ENCODE measurements around the gene PCYT2. TPM values are rescaled to one million over a fixed set of nuclear protein-coding genes. Genes with fewer than 3 reads are reported as not detected.

The PCYT2 gene
- total RNA-seq, 1 donor from 2014 or later = 26.8 TPM

DNA sequence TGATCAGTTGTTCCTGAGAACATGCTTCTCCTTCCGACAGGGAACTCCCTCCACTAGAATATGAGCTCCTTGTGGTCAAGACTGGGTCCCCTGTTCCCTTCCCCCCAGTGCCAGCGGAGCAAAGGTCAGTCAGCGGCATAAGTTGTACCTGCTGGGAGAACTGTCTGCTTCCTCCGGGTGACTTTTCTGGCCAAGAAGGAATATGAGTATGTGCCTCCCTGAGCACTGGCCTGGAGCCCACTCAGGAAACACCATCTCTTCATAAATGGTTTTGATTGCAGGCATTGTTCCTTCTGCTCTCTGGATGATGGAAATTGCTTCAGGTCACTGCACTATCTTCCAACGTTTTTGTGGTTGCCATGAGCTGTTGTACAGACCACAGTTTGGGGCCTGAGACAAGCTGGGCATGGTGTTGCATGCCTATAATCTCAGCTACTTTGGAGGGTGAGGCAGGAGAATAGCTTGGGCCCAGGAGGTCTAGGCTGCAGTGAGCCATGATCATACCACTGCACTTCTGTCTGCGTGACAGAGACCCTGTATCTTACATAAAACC lies 48.0 kb downstream of the PCYT2 start:
- Mint-ChIP-seq H3K36me3 (ENCODE audit: low read depth, unreplicated experiment) (peaks cover 18% of the 10 kb centered on the region), H3K9me3 (ENCODE audit: unreplicated experiment) (no peaks in the 10 kb centered on the region), H3K27ac (ENCODE audit: unreplicated experiment) (peak overlapping the region; percentile 73), H3K27me3 (ENCODE audit: unreplicated experiment) (peaks cover 28% of the 10 kb centered on the region), H3K4me1 (ENCODE audit: unreplicated experiment) (peaks cover 21% of the 10 kb centered on the region), H3K4me3 (ENCODE audit: unreplicated experiment) (peak overlapping the region; percentile 74)
- TF ChIP-seq, protein P1, sequence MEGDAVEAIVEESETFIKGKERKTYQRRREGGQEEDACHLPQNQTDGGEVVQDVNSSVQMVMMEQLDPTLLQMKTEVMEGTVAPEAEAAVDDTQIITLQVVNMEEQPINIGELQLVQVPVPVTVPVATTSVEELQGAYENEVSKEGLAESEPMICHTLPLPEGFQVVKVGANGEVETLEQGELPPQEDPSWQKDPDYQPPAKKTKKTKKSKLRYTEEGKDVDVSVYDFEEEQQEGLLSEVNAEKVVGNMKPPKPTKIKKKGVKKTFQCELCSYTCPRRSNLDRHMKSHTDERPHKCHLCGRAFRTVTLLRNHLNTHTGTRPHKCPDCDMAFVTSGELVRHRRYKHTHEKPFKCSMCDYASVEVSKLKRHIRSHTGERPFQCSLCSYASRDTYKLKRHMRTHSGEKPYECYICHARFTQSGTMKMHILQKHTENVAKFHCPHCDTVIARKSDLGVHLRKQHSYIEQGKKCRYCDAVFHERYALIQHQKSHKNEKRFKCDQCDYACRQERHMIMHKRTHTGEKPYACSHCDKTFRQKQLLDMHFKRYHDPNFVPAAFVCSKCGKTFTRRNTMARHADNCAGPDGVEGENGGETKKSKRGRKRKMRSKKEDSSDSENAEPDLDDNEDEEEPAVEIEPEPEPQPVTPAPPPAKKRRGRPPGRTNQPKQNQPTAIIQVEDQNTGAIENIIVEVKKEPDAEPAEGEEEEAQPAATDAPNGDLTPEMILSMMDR (IDR thresholded peaks at IDR 0.05; ENCODE audit: unreplicated experiment) = no peak
- DNase-seq (ENCODE audit: low spot score) = no peak

DNA sequence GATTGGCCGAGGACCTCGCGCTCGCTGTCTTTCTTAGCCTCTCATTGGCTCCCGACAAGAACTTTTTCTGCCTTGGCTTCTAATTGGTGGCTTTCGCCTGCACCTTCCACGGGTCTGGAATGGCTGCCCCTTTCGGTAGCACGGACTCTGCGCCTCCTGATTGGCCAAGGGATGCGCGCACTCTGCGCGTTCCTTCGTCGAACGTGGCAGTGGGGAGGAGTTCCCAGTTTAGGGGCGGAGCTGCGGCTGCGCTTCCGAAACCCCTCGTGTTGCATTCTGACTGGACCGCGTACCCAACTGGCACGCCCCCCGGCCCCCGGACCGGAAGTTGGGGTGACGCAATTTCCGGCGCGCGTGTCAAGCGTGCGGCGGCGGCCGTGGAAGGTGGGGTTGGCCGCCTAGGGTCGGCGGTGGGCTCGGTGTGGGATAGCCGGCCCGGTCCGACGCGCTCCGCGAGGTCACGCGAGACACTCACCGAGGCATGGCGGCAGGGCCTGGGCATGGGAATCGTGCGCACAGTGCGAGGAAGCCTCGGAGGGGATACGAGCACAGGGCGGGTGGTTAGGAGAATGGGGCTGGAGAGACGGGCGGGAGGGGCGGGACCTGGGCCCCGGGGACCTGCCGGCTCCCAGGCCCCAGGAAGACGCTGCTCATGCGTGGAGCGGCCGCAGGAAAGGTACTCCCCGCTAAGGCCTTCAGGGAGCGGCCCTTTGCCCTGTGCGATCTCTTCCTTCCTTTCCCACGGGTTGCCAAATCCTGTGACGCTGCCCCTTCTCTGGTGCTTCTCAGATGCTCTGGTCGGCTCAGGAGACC lies 50.2 kb downstream of the PCYT2 start:
- Mint-ChIP-seq H3K27me3 (ENCODE audit: unreplicated experiment) (peaks cover 25% of the 10 kb centered on the region), H3K4me1 (ENCODE audit: unreplicated experiment) (peaks cover 31% of the 10 kb centered on the region), H3K27ac (ENCODE audit: unreplicated experiment) (peak overlapping the region; percentile 98), H3K4me3 (ENCODE audit: unreplicated experiment) (peak overlapping the region; percentile 95), H3K9me3 (ENCODE audit: unreplicated experiment) (no peaks in the 10 kb centered on the region), H3K36me3 (ENCODE audit: low read depth, unreplicated experiment) (peaks cover 22% of the 10 kb centered on the region)
- DNase-seq (ENCODE audit: low spot score) = peak; percentile 99
- TF ChIP-seq, protein P1 (IDR thresholded peaks at IDR 0.05; ENCODE audit: unreplicated experiment) = no peak

DNA sequence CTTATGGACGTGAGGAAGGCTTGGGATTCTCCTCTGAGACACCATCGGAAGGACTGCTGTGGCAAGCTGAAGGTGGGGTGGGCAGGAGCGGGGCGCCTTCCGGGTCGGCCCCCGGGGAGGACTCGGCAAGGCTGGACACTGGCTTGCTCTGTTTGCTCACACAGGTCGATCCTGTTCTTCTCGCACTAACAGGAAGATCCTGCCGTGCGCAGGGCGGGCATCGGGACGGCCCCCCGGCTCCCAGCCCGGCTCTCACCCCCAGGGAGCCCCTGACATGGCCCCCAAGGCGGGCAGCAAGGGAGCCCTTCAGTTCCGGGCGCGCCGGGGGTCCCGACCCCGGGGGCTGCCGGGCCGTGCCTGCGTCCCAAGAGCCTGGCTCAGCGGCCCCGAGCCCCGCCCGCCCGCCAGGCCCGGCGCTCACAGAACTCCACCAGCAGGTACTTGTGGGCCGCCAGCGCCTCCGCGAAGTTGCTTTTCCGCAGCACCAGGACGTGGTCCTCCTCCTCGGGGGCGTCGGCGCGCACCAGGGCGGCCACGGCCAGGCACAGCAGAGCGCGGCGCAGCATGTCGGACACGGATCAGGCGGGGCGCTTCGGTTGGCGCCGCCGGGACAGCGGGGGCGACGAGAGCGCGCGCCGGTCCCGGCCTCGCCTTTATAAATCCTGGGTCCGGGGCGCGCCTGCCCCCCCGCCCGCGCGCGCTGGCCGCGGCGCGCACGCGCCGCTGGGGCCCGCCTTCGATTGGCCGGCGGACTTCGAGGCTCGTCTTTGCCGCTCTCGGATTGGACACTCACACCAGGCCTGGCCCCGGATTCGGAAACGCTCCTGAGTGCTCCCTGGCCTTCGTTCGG lies 51.1 kb downstream of the PCYT2 start, which contains the start of gene P4HB:
P4HB (minus strand) TSS at position 630 of the 850 bp plus-strand sequence; CDS start at position 566, 64 bp downstream.
- Mint-ChIP-seq H3K4me3 (ENCODE audit: unreplicated experiment) (peak within 1 kb of the TSS; percentile 98), H3K27ac (ENCODE audit: unreplicated experiment) (peak within 1 kb of the TSS; percentile 98), H3K27me3 (ENCODE audit: unreplicated experiment) (peaks cover 19% of the 10 kb centered on the region), H3K9me3 (ENCODE audit: unreplicated experiment) (no peaks in the 10 kb centered on the region), H3K36me3 (ENCODE audit: low read depth, unreplicated experiment) (peaks cover 27% of the 10 kb centered on the region), H3K4me1 (ENCODE audit: unreplicated experiment) (peaks cover 31% of the 10 kb centered on the region)
- TF ChIP-seq, protein P1 (IDR thresholded peaks at IDR 0.05; ENCODE audit: unreplicated experiment) = no peak
- peak; percentile 37 for DNase-seq (ENCODE audit: low spot score)

GRCh38 chr17:81858967-81859905 lies 52.0 kb downstream of the PCYT2 start:
- TF ChIP-seq, protein P1 (IDR thresholded peaks at IDR 0.05; ENCODE audit: unreplicated experiment) = no peak
- Mint-ChIP-seq H3K36me3 (ENCODE audit: low read depth, unreplicated experiment) (peaks cover 27% of the 10 kb centered on the region), H3K27ac (ENCODE audit: unreplicated experiment) (peak overlapping the region; percentile 91)

More at GRCh38 chr17:81858967-81859905, 52.0 kb downstream of the PCYT2 start:
- DNase-seq (ENCODE audit: low spot score) = no peak
- no peaks in the 10 kb centered on the region for H3K9me3 Mint-ChIP-seq (ENCODE audit: unreplicated experiment)
- peaks cover 31% of the 10 kb centered on the region for H3K4me1 Mint-ChIP-seq (ENCODE audit: unreplicated experiment)
- H3K27me3 Mint-ChIP-seq (ENCODE audit: unreplicated experiment) = peaks cover 17% of the 10 kb centered on the region
- peak overlapping the region; percentile 98 for H3K4me3 Mint-ChIP-seq (ENCODE audit: unreplicated experiment)

Measured in endothelial cell (in vitro differentiated cells).